HCT116 (cell line): ENCODE measurements around the gene ZFHX3. TPM values are rescaled to one million over a fixed set of nuclear protein-coding genes. Genes with fewer than 3 reads are reported as not detected.

ENCODE experiments used
- ATAC-seq: fragments of 200-7000 bp; cut with Tn5 transposase; 2 replicates; pipeline ENCODE4 v1.9.1; 2020; ENCODE audit warnings: mild to moderate bottlenecking, moderate library complexity
- BruUV-seq: library from RNA; stranded (reverse); fragments of 400-500 nt; replicated peaks from 2 replicates; lab custom pipeline; 2021; lab: Mats Ljungman, UMichigan
- CTCF ChIA-PET: fragments of 300-600 bp; sonication (Branson Sonifier 250); formaldehyde crosslinking; loops from one replicate; lab custom pipeline; 2021; ENCODE audit warnings: antibody characterized with exemption; lab: Charles Lee
- POLR2A ChIA-PET: fragments of 300-600, 350-600 bp; sonication (Branson Sonifier 250); formaldehyde crosslinking; loops from one replicate; lab custom pipeline; 2021; ENCODE audit warnings: antibody characterized with exemption; lab: Charles Lee
- RAD21 ChIA-PET, 2 experiments: fragments of 300-600 bp; sonication (Branson Sonifier 250); formaldehyde crosslinking; loops; one replicate each; lab custom pipeline; 2023; ENCODE audit warnings: low total read pairs in 2 of 2; ENCODE audit not compliant: uncharacterized antibody in 2 of 2, unreplicated experiment in 2 of 2, low non-redundant PET in 1 of 2; lab: Charles Lee
- DNase-seq: peaks from one replicate; pipeline ENCODE4 v3.0.0-alpha.2; 2010; ENCODE audit warnings: low read depth, low spot score
- H2AFZ ChIP-seq: fragments of 200-600 bp; shearing (Covaris generic), sonication (generic); 2 replicates; pipeline ENCODE4 v1.6.1; 2017; ENCODE audit warnings: low read depth, mixed run types, mixed read lengths, antibody characterized with exemption, low read length; ENCODE audit not compliant: poor library complexity, severe bottlenecking
- H3K27ac ChIP-seq: 2 replicates; pipeline ENCODE4 v1.5.1; 2012; ENCODE audit warnings: low read depth, low read length
- H3K27me3 ChIP-seq: fragments of 200-600 bp; sonication (generic); 2 replicates; pipeline ENCODE4 v1.6.1; 2016; ENCODE audit warnings: mixed run types, low read length, mixed read lengths; ENCODE audit not compliant: insufficient read depth
- H3K36me3 ChIP-seq, 2 experiments: fragments of 200-500 bp in 1 of 2; fragments of 200-600 bp in 1 of 2; sonication (Bioruptor generic) in 1 of 2; sonication (generic) in 1 of 2; 2 replicates each; pipeline versions ENCODE4 v1.5.1 to v1.6.1; 2014 to 2016; ENCODE audit warnings: low read length in 2 of 2, inconsistent platforms in 1 of 2, mixed read lengths in 1 of 2, mixed run types in 1 of 2; ENCODE audit not compliant: insufficient read depth in 2 of 2, control insufficient read depth in 1 of 2
- H3K4me1 ChIP-seq, 2 experiments: fragments of 200-600 bp in 1 of 2; sonication (generic) in 1 of 2; 2 replicates each; pipeline versions ENCODE4 v1.5.1 to v1.6.1; 2012 to 2017; ENCODE audit warnings: low read length in 2 of 2, inconsistent platforms in 1 of 2, mild to moderate bottlenecking in 1 of 2, mixed read lengths in 1 of 2, mixed run types in 1 of 2, moderate library complexity in 1 of 2; ENCODE audit not compliant: insufficient read depth in 2 of 2, control insufficient read depth in 1 of 2
- H3K4me2 ChIP-seq: fragments of 200-600 bp; sonication (generic); 2 replicates; pipeline ENCODE4 v1.6.1; 2017; ENCODE audit warnings: mixed run types, low read length, mixed read lengths
- H3K4me3 ChIP-seq, 2 experiments: fragments of 200-600 bp in 1 of 2; sonication (generic) in 1 of 2; replicated peaks in 1 of 2; 2 replicates each; pipeline ENCODE4 v1.5.1; 2011 to 2016; ENCODE audit warnings: low read length in 2 of 2, control low read depth in 1 of 2, low read depth in 1 of 2, mild to moderate bottlenecking in 1 of 2, mixed read lengths in 1 of 2, mixed run types in 1 of 2
- H3K79me2 ChIP-seq: fragments of 200-600 bp; sonication (generic); 2 replicates; pipeline ENCODE4 v1.6.1; 2017; ENCODE audit warnings: mild to moderate bottlenecking, mixed run types, low read length, moderate library complexity, mixed read lengths; ENCODE audit not compliant: insufficient read depth
- H3K9ac ChIP-seq: fragments of 200-600 bp; sonication (generic); 2 replicates; pipeline ENCODE4 v1.6.1; 2016; ENCODE audit warnings: low read length, mixed read lengths
- H3K9me2 ChIP-seq: fragments of 200-600 bp; sonication (generic), shearing (Covaris generic); 2 replicates; pipeline ENCODE4 v1.6.1; 2017; ENCODE audit warnings: mixed run types, mild to moderate bottlenecking, moderate library complexity; ENCODE audit not compliant: insufficient read depth
- H3K9me3 ChIP-seq, 2 experiments: fragments of 200-500 bp in 1 of 2; fragments of 200-600 bp in 1 of 2; sonication (Bioruptor generic) in 1 of 2; sonication (generic) in 1 of 2; 2 replicates each; pipeline ENCODE4 v1.6.1; 2014 to 2017; ENCODE audit warnings: low read length in 2 of 2, mixed read lengths in 2 of 2, inconsistent platforms in 1 of 2, low read depth in 1 of 2, mild to moderate bottlenecking in 1 of 2, mixed run types in 1 of 2, moderate library complexity in 1 of 2; ENCODE audit not compliant: control insufficient read depth in 1 of 2, insufficient read depth in 1 of 2
- H4K20me1 ChIP-seq: fragments of 200-600 bp; sonication (generic), shearing (Covaris generic); 2 replicates; pipeline ENCODE4 v1.6.1; 2017; ENCODE audit warnings: mixed run types, mild to moderate bottlenecking, moderate library complexity; ENCODE audit not compliant: insufficient read depth
- ATF3 ChIP-seq: IDR thresholded peaks from 2 replicates; pipeline ENCODE4 v1.6.1; 2012
- CBX3 ChIP-seq: IDR thresholded peaks from 2 replicates; pipeline ENCODE4 v1.6.1; 2012; ENCODE audit warnings: low read depth
- EGR1 ChIP-seq: IDR thresholded peaks from 2 replicates; pipeline ENCODE4 v1.6.1; 2012; ENCODE audit warnings: low read depth
- EZH2 ChIP-seq: fragments of 200-600 bp; sonication (generic); IDR thresholded peaks from 2 replicates; pipeline ENCODE4 v1.6.1; 2017; ENCODE audit warnings: antibody characterized with exemption, mixed run types
- JUND ChIP-seq: IDR thresholded peaks from 2 replicates; pipeline ENCODE4 v1.6.1; 2012
- SIN3A ChIP-seq: IDR thresholded peaks from 2 replicates; pipeline ENCODE4 v1.6.1; 2012; ENCODE audit warnings: low read depth
- YY1 ChIP-seq: IDR thresholded peaks from 2 replicates; pipeline ENCODE4 v1.6.1; 2011; ENCODE audit warnings: low read length, low read depth, moderate library complexity, mild to moderate bottlenecking; ENCODE audit not compliant: insufficient replicate concordance; ENCODE audit errors: extremely low read depth
- ZBTB33 ChIP-seq: IDR thresholded peaks from 2 replicates; pipeline ENCODE4 v1.6.1; 2011; ENCODE audit warnings: mild to moderate bottlenecking, low read length, moderate library complexity; ENCODE audit not compliant: insufficient replicate concordance; ENCODE audit errors: extremely low read depth
- ZNF274 ChIP-seq: fragments of 200-500 bp; sonication (Bioruptor generic); IDR thresholded peaks from 2 replicates; pipeline ENCODE4 v1.6.1; 2014; ENCODE audit warnings: mild to moderate bottlenecking, low read depth, low read length, inconsistent platforms
- intact Hi-C: fragments of 100-400 bp; cut with micrococcal nuclease; formaldehyde crosslinking; loops from 2 replicates; pipeline ENCODE4 v1.10.0; 2022
- total RNA-seq: library from RNA; stranded (reverse); gene quantifications from one replicate; pipeline ENCODE4 v1.2.1, GENCODE V29; 2021; ENCODE audit not compliant: unreplicated experiment

ZFHX3 gene
- total RNA-seq, 1 experiment from 2014 or later, result 6.3 TPM

DNA sequence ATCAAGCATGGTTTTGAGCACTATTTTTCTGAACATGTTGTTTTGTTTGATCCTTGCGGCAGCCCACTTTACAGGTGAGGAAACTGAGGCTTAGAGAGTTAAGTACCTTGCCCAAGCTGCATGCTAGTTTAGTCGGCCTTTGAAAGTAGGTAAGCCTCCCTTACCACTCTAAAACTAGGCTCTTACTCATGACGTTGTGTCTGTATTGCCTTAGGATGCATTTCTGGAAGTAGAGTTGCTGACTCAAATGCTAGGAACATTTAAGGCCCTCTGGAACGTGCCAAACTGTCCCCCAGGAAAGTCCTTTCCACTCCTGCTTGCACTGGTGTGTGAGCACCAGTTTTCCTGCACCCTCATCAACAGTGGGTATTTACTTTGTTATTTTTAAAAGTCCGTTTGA is 76.6 kb downstream of the ZFHX3 start:
- no peak for DNase-seq
- TF ChIP-seq ZBTB33 (no peak), EZH2 (no peak), ZNF274 (no peak), ATF3 (no peak), JUND (no peak)
- no peaks in the 10 kb centered on the region for H3K36me3 ChIP-seq
- no peak for ATAC-seq
- no peak overlapping the region for H2AFZ ChIP-seq
- CTCF ChIA-PET, result interaction anchor here (1.0 kb wide), 1 partner anchor 10 kb away, joined by 4 read pairs; no protein-coding TSS in a partner anchor
- no peaks in the 10 kb centered on the region for H3K9me2 ChIP-seq
- intact Hi-C loops, result no loop called here
- H4K20me1 ChIP-seq, result no peaks in the 10 kb centered on the region
- no peak overlapping the region for H3K27ac ChIP-seq
- RAD21 ChIA-PET, result no interaction called here
- H3K9me3 ChIP-seq, result no peaks in the 10 kb centered on the region
- H3K79me2 ChIP-seq, result no peaks in the 10 kb centered on the region
- no peaks in the 10 kb centered on the region for H3K4me1 ChIP-seq
- no peak overlapping the region for H3K4me2 ChIP-seq
- no peak overlapping the region for H3K4me3 ChIP-seq
- H3K27me3 ChIP-seq, result no peaks in the 10 kb centered on the region
- POLR2A ChIA-PET, result no interaction called here
- H3K9ac ChIP-seq, result no peak overlapping the region
- no TSS peak for BruUV-seq

DNA sequence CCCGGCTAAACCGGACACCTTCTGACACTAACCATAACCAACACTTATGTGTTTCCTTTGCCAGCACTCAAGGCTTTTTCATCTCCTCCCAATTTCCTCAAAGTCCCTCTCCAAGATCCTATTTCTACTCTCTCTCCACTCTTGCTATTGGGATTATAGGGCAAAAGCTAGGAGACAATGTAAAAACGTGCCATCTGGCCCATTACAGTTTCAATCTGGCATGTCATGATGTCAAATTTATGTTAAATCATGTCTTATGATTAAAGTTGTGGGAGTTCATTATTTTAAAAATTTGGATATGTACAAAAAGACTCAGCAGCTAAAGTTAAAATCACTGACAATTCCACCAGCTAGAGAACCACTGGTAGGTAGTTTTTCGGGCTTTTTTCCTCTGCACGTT is 77.3 kb downstream of the ZFHX3 start:
- no peak for DNase-seq

More for the DNA sequence above, 77.3 kb downstream of the ZFHX3 start:
- no TSS peak for BruUV-seq
- ATAC-seq, result no peak
- no peaks in the 10 kb centered on the region for H3K4me1 ChIP-seq
- TF ChIP-seq EGR1 (no peak), YY1 (no peak), ZNF274 (no peak), SIN3A (no peak), CBX3 (no peak)
- TF ChIP-seq, all 23 proteins: peak for 0
- ChIA-PET POLR2A (no interaction called here), CTCF (interaction anchor here (1.0 kb wide), 1 partner anchor 9 kb away, joined by 4 read pairs; no protein-coding TSS in a partner anchor), RAD21 (no interaction called here)
- Histone ChIP-seq H3K9me3 (no peaks in the 10 kb centered on the region), H3K27ac (no peak overlapping the region), H3K27me3 (no peaks in the 10 kb centered on the region), H3K9me2 (no peaks in the 10 kb centered on the region), H3K4me2 (no peak overlapping the region), H2AFZ (no peak overlapping the region), H3K4me3 (no peak overlapping the region), H3K9ac (no peak overlapping the region), H3K36me3 (no peaks in the 10 kb centered on the region), H4K20me1 (no peaks in the 10 kb centered on the region), H3K79me2 (no peaks in the 10 kb centered on the region)
- intact Hi-C loops, result no loop called here
